ENCODE measurements around the gene HMCN1. TPM values are rescaled to one million over a fixed set of nuclear protein-coding genes. Genes with fewer than 3 reads are reported as not detected.

The HMCN1 gene
- polyA plus RNA-seq, 1 of the 3 experiments (the other 2 are of a cell fraction), result 59.5 TPM

GRCh38 chr1:186054003-186054402, 319.8 kb downstream of the HMCN1 start:
- Histone ChIP-seq H3K4me3 (ENCODE audit: low read depth in 2 of 2, low read length in 1 of 2) (no peak overlapping the region), H3K27ac (ENCODE audit: low read depth in 2 of 2, low read length in 1 of 2) (no peak overlapping the region), H3K36me3 (replicated peaks in 1 of 2; ENCODE audit: control insufficient read depth in 1 of 2, insufficient read depth in 2 of 2, low read length in 1 of 2) (peaks cover 0 to 37% of the 10 kb centered on the region in 2 experiments), H3K4me1 (ENCODE audit: control insufficient read depth in 1 of 2, insufficient read depth in 2 of 2, low read depth in 1 of 2, low read length in 1 of 2) (no peaks in the 10 kb centered on the region; a peak in 1 of 4 replicates), H3K9me3 (no peaks in the 10 kb centered on the region), H3K9ac (no peak overlapping the region), H3F3A (replicated peaks; ENCODE audit: insufficient read depth) (no peaks in the 10 kb centered on the region), H2AFZ (ENCODE audit: low read depth) (no peak overlapping the region), H3K9me2 (no peaks in the 10 kb centered on the region), H3K79me2 (ENCODE audit: insufficient read depth) (no peaks in the 10 kb centered on the region), H3K4me2 (no peak overlapping the region), H3K27me3 (ENCODE audit: insufficient read depth) (no peaks in the 10 kb centered on the region), H4K20me1 (ENCODE audit: insufficient read depth) (no peaks in the 10 kb centered on the region)
- no peak for DNase-seq
- POLR2A ChIA-PET, result no interaction called here
- WGBS (ENCODE audit: low lambda C conversion rate), result 8% methylated on average over 2 of the region's 2 CpGs
- CTCF ChIA-PET, result no interaction called here
- TF ChIP-seq GABPA (IDR thresholded peaks at IDR 0.05; ENCODE audit: low read depth), result no peak
- no peak for TF ChIP-seq FOXM1 (IDR thresholded peaks at IDR 0.05; ENCODE audit: low read depth)
- TF ChIP-seq NRF1 (IDR thresholded peaks at IDR 0.05; ENCODE audit: low read depth, low read length), result no peak
- TF ChIP-seq ZBTB33 (IDR thresholded peaks at IDR 0.05; ENCODE audit: borderline replicate concordance, low read depth), result no peak
- TF ChIP-seq RFX5 (IDR thresholded peaks at IDR 0.05; ENCODE audit: low read length), result no peak
- no peak for TF ChIP-seq MAX (IDR thresholded peaks at IDR 0.05; ENCODE audit: low read depth)
- TF ChIP-seq RAD21 (IDR thresholded peaks at IDR 0.05; ENCODE audit: low read length), result no peak
- no peak for TF ChIP-seq TCF12 (IDR thresholded peaks at IDR 0.05)
- no peak for TF ChIP-seq EZH2phosphoT487 (IDR thresholded peaks at IDR 0.05; ENCODE audit: borderline replicate concordance, low read depth)
- TF ChIP-seq NFIC (IDR thresholded peaks at IDR 0.05; ENCODE audit: borderline replicate concordance), result no peak
- no peak for TF ChIP-seq SIN3A (IDR thresholded peaks at IDR 0.05; ENCODE audit: borderline replicate concordance, low read depth, low read length)
- TF ChIP-seq FOXJ3 (CRISPR knock-in tag; IDR thresholded peaks at IDR 0.05), result no peak
- TF ChIP-seq IRF3 (IDR thresholded peaks at IDR 0.05; ENCODE audit: low read depth, low read length), result no peak

DNA sequence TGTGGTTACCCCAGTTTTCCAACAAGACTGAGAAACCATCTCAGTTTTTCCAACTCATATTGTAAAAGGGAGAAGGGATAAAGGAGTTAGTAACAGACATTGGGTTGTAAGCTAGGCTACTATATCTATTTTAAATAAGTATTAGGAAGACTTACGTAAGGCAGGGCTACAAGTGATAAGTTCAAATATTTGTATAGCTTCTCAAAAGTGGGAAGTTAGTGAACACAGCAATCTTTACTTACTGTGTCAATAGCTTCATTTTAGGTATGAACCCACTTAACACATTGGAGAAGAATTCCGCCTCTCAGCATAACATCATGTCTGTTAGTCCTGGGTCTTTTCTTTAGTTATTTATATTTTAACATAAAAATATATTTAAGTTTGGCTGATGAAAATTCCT, 320.7 kb downstream of the HMCN1 start:
- Histone ChIP-seq H3K4me1 (ENCODE audit: control insufficient read depth in 1 of 2, insufficient read depth in 2 of 2, low read depth in 1 of 2, low read length in 1 of 2) (no peaks in the 10 kb centered on the region; a peak in 2 of 4 replicates), H3K27me3 (ENCODE audit: insufficient read depth) (no peaks in the 10 kb centered on the region), H3K79me2 (ENCODE audit: insufficient read depth) (no peaks in the 10 kb centered on the region), H3K9me2 (no peaks in the 10 kb centered on the region), H3K9ac (no peak overlapping the region), H3K4me2 (no peak overlapping the region), H3K4me3 (ENCODE audit: low read depth in 2 of 2, low read length in 1 of 2) (no peak overlapping the region), H3K27ac (ENCODE audit: low read depth in 2 of 2, low read length in 1 of 2) (no peak overlapping the region), H3K36me3 (replicated peaks in 1 of 2; ENCODE audit: control insufficient read depth in 1 of 2, insufficient read depth in 2 of 2, low read length in 1 of 2) (peaks cover 0 to 37% of the 10 kb centered on the region in 2 experiments), H3F3A (replicated peaks; ENCODE audit: insufficient read depth) (no peaks in the 10 kb centered on the region), H3K9me3 (no peaks in the 10 kb centered on the region), H2AFZ (ENCODE audit: low read depth) (no peak overlapping the region), H4K20me1 (ENCODE audit: insufficient read depth) (no peaks in the 10 kb centered on the region)
- CTCF ChIA-PET, result interaction anchor here (1.6 kb wide), 1 partner anchor 8 kb away, joined by 4 read pairs; no protein-coding TSS in a partner anchor
- no peak for DNase-seq
- WGBS (ENCODE audit: low lambda C conversion rate), result 52% methylated on average over 2 of the region's 2 CpGs
- POLR2A ChIA-PET, result no interaction called here
- no peak for TF ChIP-seq TEAD4 (IDR thresholded peaks at IDR 0.05; ENCODE audit: borderline replicate concordance, insufficient read depth)
- no peak for TF ChIP-seq IRF3 (IDR thresholded peaks at IDR 0.05; ENCODE audit: low read depth, low read length)
- no peak for TF ChIP-seq TCF12 (IDR thresholded peaks at IDR 0.05)
- TF ChIP-seq FOSL2 (IDR thresholded peaks at IDR 0.05; ENCODE audit: borderline replicate concordance, low read depth), result no peak
- TF ChIP-seq ZBTB33 (IDR thresholded peaks at IDR 0.05; ENCODE audit: borderline replicate concordance, low read depth), result no peak
- TF ChIP-seq YY1 (IDR thresholded peaks at IDR 0.05; ENCODE audit: low read depth), result no peak
- TF ChIP-seq JUND (IDR thresholded peaks at IDR 0.05), result no peak
- no peak for TF ChIP-seq NFIC (IDR thresholded peaks at IDR 0.05; ENCODE audit: borderline replicate concordance)
- TF ChIP-seq, protein P1, sequence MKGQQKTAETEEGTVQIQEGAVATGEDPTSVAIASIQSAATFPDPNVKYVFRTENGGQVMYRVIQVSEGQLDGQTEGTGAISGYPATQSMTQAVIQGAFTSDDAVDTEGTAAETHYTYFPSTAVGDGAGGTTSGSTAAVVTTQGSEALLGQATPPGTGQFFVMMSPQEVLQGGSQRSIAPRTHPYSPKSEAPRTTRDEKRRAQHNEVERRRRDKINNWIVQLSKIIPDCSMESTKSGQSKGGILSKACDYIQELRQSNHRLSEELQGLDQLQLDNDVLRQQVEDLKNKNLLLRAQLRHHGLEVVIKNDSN (IDR thresholded peaks at IDR 0.05; ENCODE audit: borderline replicate concordance, low read depth), result no peak
- TF ChIP-seq RXRA (IDR thresholded peaks at IDR 0.05; ENCODE audit: borderline replicate concordance, low read depth), result no peak
